DOHH2 (cell line): Measurements from ENCODE around the gene PROK2.

Experiments
- H3F3A ChIP-seq: fragments of 200-600 bp; sonication (generic), shearing (Covaris generic); 2 replicates; pipeline ENCODE4 v1.6.0; 2016; ENCODE audit warnings: antibody characterized with exemption, mild to moderate bottlenecking; ENCODE audit not compliant: control insufficient read depth, insufficient read depth
- H3K27ac ChIP-seq: fragments of 200-600 bp; sonication (generic); 2 replicates; pipeline ENCODE4 v1.5.1; 2014; ENCODE audit warnings: low read depth, mild to moderate bottlenecking, low read length, moderate library complexity
- H3K27me3 ChIP-seq: fragments of 200-600 bp; sonication (generic); 2 replicates; pipeline ENCODE4 v1.6.1; 2014; ENCODE audit warnings: mild to moderate bottlenecking, low read length, mixed read lengths; ENCODE audit not compliant: control insufficient read depth
- H3K36me3 ChIP-seq: fragments of 200-600 bp; sonication (generic); 2 replicates; pipeline ENCODE4 v1.6.1; 2014; ENCODE audit warnings: mild to moderate bottlenecking, low read length, moderate library complexity, mixed read lengths; ENCODE audit not compliant: control insufficient read depth
- H3K4me1 ChIP-seq: fragments of 200-600 bp; sonication (generic); 2 replicates; pipeline ENCODE4 v1.6.1; 2014; ENCODE audit warnings: mild to moderate bottlenecking, low read length, mixed read lengths; ENCODE audit not compliant: control insufficient read depth
- H3K4me2 ChIP-seq: fragments of 200-600 bp; sonication (generic); 2 replicates; pipeline ENCODE4 v1.6.0; 2014; ENCODE audit warnings: mild to moderate bottlenecking, low read length, moderate library complexity
- H3K4me3 ChIP-seq: fragments of 200-600 bp; sonication (generic); 2 replicates; pipeline ENCODE4 v1.5.1; 2014; ENCODE audit warnings: mild to moderate bottlenecking, low read length, mixed read lengths
- H3K79me2 ChIP-seq: fragments of 200-600 bp; sonication (generic); 2 replicates; pipeline ENCODE4 v1.6.1; 2014; ENCODE audit warnings: mild to moderate bottlenecking, low read length, mixed read lengths; ENCODE audit not compliant: control insufficient read depth
- H3K9me2 ChIP-seq: fragments of 200-600 bp; sonication (generic); replicated peaks from 2 replicates; pipeline ENCODE4 v1.6.1; 2014; ENCODE audit warnings: mild to moderate bottlenecking, low read length, mixed read lengths; ENCODE audit not compliant: control insufficient read depth
- H3K9me3 ChIP-seq: fragments of 200-600 bp; sonication (generic); 2 replicates; pipeline ENCODE4 v1.6.1; 2014; ENCODE audit warnings: antibody characterized with exemption, low read length, mixed read lengths; ENCODE audit not compliant: control insufficient read depth, insufficient read depth
- H4K20me1 ChIP-seq: fragments of 200-600 bp; sonication (generic); 2 replicates; pipeline ENCODE4 v1.6.0; 2014; ENCODE audit warnings: low read depth, mild to moderate bottlenecking, antibody characterized with exemption, low read length, moderate library complexity; ENCODE audit not compliant: control insufficient read depth, insufficient read depth
- EZH2phosphoT487 ChIP-seq: fragments of 200-600 bp; sonication (generic); IDR thresholded peaks from 2 replicates; pipeline ENCODE4 v1.6.1; 2017; ENCODE audit warnings: borderline replicate concordance, mild to moderate bottlenecking, antibody characterized with exemption, low read length, moderate library complexity, mixed read lengths
- TF ChIP-seq, protein P1 (sequence below): fragments of 200-600 bp; sonication (generic); IDR thresholded peaks from one replicate; pipeline ENCODE4 v1.5.1; 2014; ENCODE audit warnings: antibody characterized with exemption, mild to moderate bottlenecking, low read depth, low read length; ENCODE audit not compliant: poor library complexity, severe bottlenecking

PROK2 gene

GRCh38 chr3:71796290-71796689 lies 11.3 kb upstream of the PROK2 start:
- H3F3A ChIP-seq: no peaks in the 10 kb centered on the region
- no peaks in the 10 kb centered on the region for H3K4me1 ChIP-seq
- no peaks in the 10 kb centered on the region for H4K20me1 ChIP-seq
- H3K36me3 ChIP-seq: no peaks in the 10 kb centered on the region
- no peaks in the 10 kb centered on the region for H3K79me2 ChIP-seq
- H3K9me2 ChIP-seq: no peaks in the 10 kb centered on the region
- no peaks in the 10 kb centered on the region for H3K9me3 ChIP-seq
- no peak for TF ChIP-seq EZH2phosphoT487
- TF ChIP-seq, protein P1, sequence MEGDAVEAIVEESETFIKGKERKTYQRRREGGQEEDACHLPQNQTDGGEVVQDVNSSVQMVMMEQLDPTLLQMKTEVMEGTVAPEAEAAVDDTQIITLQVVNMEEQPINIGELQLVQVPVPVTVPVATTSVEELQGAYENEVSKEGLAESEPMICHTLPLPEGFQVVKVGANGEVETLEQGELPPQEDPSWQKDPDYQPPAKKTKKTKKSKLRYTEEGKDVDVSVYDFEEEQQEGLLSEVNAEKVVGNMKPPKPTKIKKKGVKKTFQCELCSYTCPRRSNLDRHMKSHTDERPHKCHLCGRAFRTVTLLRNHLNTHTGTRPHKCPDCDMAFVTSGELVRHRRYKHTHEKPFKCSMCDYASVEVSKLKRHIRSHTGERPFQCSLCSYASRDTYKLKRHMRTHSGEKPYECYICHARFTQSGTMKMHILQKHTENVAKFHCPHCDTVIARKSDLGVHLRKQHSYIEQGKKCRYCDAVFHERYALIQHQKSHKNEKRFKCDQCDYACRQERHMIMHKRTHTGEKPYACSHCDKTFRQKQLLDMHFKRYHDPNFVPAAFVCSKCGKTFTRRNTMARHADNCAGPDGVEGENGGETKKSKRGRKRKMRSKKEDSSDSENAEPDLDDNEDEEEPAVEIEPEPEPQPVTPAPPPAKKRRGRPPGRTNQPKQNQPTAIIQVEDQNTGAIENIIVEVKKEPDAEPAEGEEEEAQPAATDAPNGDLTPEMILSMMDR: no peak
- H3K4me2 ChIP-seq: no peak overlapping the region
- no peak overlapping the region for H3K4me3 ChIP-seq
- H3K27ac ChIP-seq: no peak overlapping the region
- 0 out of 2 replicates have a peak, but pooled peaks cover 8% of the 10 kb centered on the region for H3K27me3 ChIP-seq

- H3K9me2 ChIP-seq: no peaks in the 10 kb centered on the region
- H3K27me3 ChIP-seq: peaks cover 16% of the 10 kb centered on the region; the same call in 1 of the 2 replicates
- TF ChIP-seq, protein P1: no peak
- TF ChIP-seq EZH2phosphoT487: no peak
These were observed 6.7 kb upstream of the PROK2 start for GRCh38 chr3:71791634-71792033.

DNA sequence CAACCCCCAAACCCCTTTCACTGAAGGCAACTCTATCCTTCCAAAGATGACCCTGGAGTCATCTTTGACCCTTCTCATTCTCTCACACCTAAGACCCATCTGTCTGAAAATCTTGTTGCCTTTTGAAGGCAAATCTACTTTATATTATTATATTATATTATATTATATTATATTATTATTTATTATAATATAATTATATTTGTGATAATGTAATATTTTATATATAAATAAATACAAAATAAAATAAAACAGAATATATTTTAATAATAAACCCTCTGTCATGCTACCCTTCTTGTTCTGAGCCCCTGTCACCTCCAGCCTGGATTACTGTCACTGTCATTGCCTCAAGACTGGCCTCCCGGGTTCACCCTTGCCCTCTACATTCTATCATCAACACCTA lies 5.0 kb upstream of the PROK2 start:
- Histone ChIP-seq H3K36me3 (no peaks in the 10 kb centered on the region), H3F3A (no peaks in the 10 kb centered on the region), H3K27me3 (peaks cover 24% of the 10 kb centered on the region; the same call in 1 of the 2 replicates), H4K20me1 (no peaks in the 10 kb centered on the region), H3K4me1 (no peaks in the 10 kb centered on the region), H3K79me2 (no peaks in the 10 kb centered on the region), H3K9me3 (no peaks in the 10 kb centered on the region), H3K9me2 (no peaks in the 10 kb centered on the region), H3K4me3 (no peak overlapping the region), H3K4me2 (no peak overlapping the region), H3K27ac (no peak overlapping the region)
- TF ChIP-seq EZH2phosphoT487: no peak
- TF ChIP-seq, protein P1: no peak

More at GRCh38 chr3:71791634-71792033, 6.7 kb upstream of the PROK2 start:
- Histone ChIP-seq H4K20me1 (no peaks in the 10 kb centered on the region), H3K4me1 (no peaks in the 10 kb centered on the region), H3K9me3 (no peaks in the 10 kb centered on the region), H3K4me3 (no peak overlapping the region), H3K27ac (no peak overlapping the region), H3F3A (no peaks in the 10 kb centered on the region), H3K4me2 (no peak overlapping the region), H3K79me2 (no peaks in the 10 kb centered on the region), H3K36me3 (no peaks in the 10 kb centered on the region)
